Measurements from ENCODE around the gene VSIG8. TPM values are rescaled to one million over a fixed set of nuclear protein-coding genes. Genes with fewer than 3 reads are reported as not detected.

The VSIG8 gene
- total RNA-seq, 1 donor from 2014 or later: not detected

DNA sequence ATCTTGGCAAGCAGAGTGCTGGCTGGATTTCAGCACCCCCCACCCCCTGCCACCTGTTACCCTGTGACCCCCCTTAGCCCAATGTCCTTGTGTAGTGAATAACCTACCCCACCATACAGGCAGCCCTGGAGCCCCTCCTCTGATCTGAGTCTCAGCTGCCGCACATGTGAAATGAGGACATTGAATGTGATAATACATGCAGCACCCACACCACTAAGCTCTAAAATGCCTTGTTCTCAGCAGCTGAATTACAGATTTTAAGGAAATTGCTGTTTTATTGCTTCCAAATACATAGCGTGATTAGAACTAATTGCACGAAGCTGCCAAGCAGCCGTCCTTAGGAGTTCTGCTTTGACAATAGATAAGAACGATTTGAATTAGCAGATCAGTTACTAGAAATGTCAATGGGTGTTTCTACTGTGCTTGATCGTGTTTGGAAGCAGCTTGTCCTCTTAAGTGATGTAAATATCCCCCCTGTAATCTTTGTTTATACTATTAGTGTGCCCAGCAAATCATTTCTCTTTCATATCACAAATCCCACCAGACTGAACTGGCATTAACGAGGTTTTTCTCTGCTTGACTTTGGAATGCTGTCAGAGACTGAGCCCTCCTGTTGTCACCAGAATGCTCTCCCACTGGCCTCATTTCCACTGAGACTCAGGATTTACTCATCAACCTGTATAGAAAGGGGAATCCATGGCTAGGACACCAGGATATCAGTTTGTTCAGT lies 30.9 kb downstream of the VSIG8 start:
- DNase-seq (ENCODE audit: extremely low spot score, unreplicated experiment): no peak
- H3K36me3 Mint-ChIP-seq: no peaks in the 10 kb centered on the region
- TF ChIP-seq CTCF (conservative IDR thresholded peaks at IDR 0.05): no peak
- peaks cover 4% of the 10 kb centered on the region for H3K4me1 Mint-ChIP-seq (ENCODE audit: unreplicated experiment)
- H3K4me3 Mint-ChIP-seq: no peak overlapping the region
- H3K9me3 Mint-ChIP-seq: no peaks in the 10 kb centered on the region
- no peak overlapping the region for H3K27ac Mint-ChIP-seq
- peaks cover 24% of the 10 kb centered on the region for H3K27me3 Mint-ChIP-seq

DNA sequence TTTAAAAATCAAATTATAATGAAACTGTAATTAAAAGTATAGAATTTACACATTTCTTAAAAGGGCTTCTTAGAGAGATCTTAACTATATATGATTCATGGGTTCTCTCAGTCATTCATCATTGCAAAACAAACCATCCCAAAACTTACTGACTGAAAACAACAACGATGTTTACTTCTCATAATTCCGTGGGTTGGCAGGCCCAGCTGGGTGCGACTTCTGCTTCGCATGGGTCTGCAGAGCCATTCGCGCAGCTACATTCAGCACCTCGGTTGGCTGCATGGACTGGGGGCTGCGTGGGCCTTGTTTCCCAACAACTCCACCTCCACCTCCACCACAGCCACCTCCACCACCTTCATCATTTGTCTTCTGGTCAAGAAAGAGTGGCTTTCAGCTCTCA lies 31.7 kb downstream of the VSIG8 start:
- no peak overlapping the region for H3K4me3 Mint-ChIP-seq

DNA sequence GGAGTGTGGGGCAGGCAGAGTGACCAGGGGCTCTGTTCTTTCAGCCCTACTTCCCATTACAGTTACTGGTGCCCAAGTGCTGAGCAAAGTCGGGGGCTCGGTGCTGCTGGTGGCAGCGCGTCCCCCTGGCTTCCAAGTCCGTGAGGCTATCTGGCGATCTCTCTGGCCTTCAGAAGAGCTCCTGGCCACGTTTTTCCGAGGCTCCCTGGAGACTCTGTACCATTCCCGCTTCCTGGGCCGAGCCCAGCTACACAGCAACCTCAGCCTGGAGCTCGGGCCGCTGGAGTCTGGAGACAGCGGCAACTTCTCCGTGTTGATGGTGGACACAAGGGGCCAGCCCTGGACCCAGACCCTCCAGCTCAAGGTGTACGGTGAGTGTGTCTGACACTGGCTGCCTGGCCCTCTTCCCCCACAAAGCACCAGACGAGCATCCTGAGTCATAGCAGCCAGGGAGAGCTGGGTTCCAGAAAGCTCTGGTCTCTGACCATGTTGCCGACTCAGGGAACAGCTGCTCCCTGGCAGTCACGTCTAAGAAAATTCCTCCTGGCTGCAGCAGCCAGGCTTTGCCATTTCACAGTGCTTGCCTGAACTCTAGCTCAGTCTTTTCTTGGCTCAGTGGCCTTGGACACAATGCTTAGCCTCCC lies 32.5 kb downstream of the VSIG8 start:
- no peak for DNase-seq (ENCODE audit: extremely low spot score, unreplicated experiment)
- no peak overlapping the region for H3K4me3 Mint-ChIP-seq
- peaks cover 31% of the 10 kb centered on the region for H3K27me3 Mint-ChIP-seq
- H3K27ac Mint-ChIP-seq: no peak overlapping the region
- no peaks in the 10 kb centered on the region for H3K9me3 Mint-ChIP-seq
- no peaks in the 10 kb centered on the region for H3K36me3 Mint-ChIP-seq
- peaks cover 4% of the 10 kb centered on the region for H3K4me1 Mint-ChIP-seq (ENCODE audit: unreplicated experiment)
- TF ChIP-seq CTCF (conservative IDR thresholded peaks at IDR 0.05): no peak

More for the DNA sequence above, 31.7 kb downstream of the VSIG8 start:
- Mint-ChIP-seq H3K36me3 (no peaks in the 10 kb centered on the region), H3K27ac (no peak overlapping the region), H3K27me3 (peaks cover 28% of the 10 kb centered on the region), H3K4me1 (ENCODE audit: unreplicated experiment) (peaks cover 4% of the 10 kb centered on the region), H3K9me3 (no peaks in the 10 kb centered on the region)
- no peak for TF ChIP-seq CTCF (conservative IDR thresholded peaks at IDR 0.05)
- DNase-seq (ENCODE audit: extremely low spot score, unreplicated experiment): no peak

GRCh38 chr1:159829273-159829634 lies 33.2 kb downstream of the VSIG8 start:
- no peak for DNase-seq (ENCODE audit: extremely low spot score, unreplicated experiment)
- Mint-ChIP-seq H3K27ac (no peak overlapping the region), H3K4me1 (ENCODE audit: unreplicated experiment) (peaks cover 4% of the 10 kb centered on the region), H3K27me3 (peaks cover 38% of the 10 kb centered on the region), H3K36me3 (no peaks in the 10 kb centered on the region), H3K4me3 (no peak overlapping the region), H3K9me3 (no peaks in the 10 kb centered on the region)
- peak; percentile 59 for TF ChIP-seq CTCF (conservative IDR thresholded peaks at IDR 0.05)

- TF ChIP-seq CTCF (conservative IDR thresholded peaks at IDR 0.05): no peak
- peaks cover 41% of the 10 kb centered on the region for H3K27me3 Mint-ChIP-seq
- no peak overlapping the region for H3K27ac Mint-ChIP-seq
- no peaks in the 10 kb centered on the region for H3K36me3 Mint-ChIP-seq
- peaks cover 4% of the 10 kb centered on the region for H3K4me1 Mint-ChIP-seq (ENCODE audit: unreplicated experiment)
- H3K4me3 Mint-ChIP-seq: no peak overlapping the region
- no peaks in the 10 kb centered on the region for H3K9me3 Mint-ChIP-seq
- no peak for DNase-seq (ENCODE audit: extremely low spot score, unreplicated experiment)
These were observed 33.7 kb downstream of the VSIG8 start for GRCh38 chr1:159828581-159829272.
